GM13977 (cell line): Measurements from ENCODE around the gene KCNMB4.

Experiments used
- DNase-seq: peaks from one replicate; pipeline ENCODE4 v3.0.0; 2012; ENCODE audit warnings: low spot score
- CTCF ChIP-seq: IDR thresholded peaks from 2 replicates; pipeline ENCODE4 v1.5.1; 2012; ENCODE audit warnings: mild to moderate bottlenecking, control low read depth; ENCODE audit not compliant: insufficient read depth; ENCODE audit errors: extremely low read depth, missing control alignments
- in situ Hi-C: fragments of 300-500 bp; cut with MboI; formaldehyde crosslinking; loops from one replicate; pipeline ENCODE4 v1.12.0; 2022; ENCODE audit warnings: low sequenced_read_pairs, low pct_unique_long_range_greater_than_20kb, mixed read lengths, inconsistent platforms; ENCODE audit not compliant: unreplicated experiment

KCNMB4 gene

GRCh38 chr12:70469221-70469820 lies 103.2 kb downstream of the KCNMB4 start:
- in situ Hi-C loops, result no loop called here
- no peak for TF ChIP-seq CTCF
- no peak for DNase-seq

GRCh38 chr12:70482764-70483163 lies 116.7 kb downstream of the KCNMB4 start:
- DNase-seq, result no peak
- in situ Hi-C loops, result no loop called here
- TF ChIP-seq CTCF, result no peak
